Hypothalamus (tissue), 51 donors: Measurements from ENCODE around the gene PSMD1.
"Not testable (repeated sequence)": the region's sequence is repeated elsewhere in the genome, so short reads cannot be mapped to it uniquely, and the experiment has no call there.

Source experiments
- DNase-seq, 51 donors: peaks; one replicate each; lab custom pipeline; 2025; lab: John Stamatoyannopoulos, UW

The PSMD1 gene

DNA sequence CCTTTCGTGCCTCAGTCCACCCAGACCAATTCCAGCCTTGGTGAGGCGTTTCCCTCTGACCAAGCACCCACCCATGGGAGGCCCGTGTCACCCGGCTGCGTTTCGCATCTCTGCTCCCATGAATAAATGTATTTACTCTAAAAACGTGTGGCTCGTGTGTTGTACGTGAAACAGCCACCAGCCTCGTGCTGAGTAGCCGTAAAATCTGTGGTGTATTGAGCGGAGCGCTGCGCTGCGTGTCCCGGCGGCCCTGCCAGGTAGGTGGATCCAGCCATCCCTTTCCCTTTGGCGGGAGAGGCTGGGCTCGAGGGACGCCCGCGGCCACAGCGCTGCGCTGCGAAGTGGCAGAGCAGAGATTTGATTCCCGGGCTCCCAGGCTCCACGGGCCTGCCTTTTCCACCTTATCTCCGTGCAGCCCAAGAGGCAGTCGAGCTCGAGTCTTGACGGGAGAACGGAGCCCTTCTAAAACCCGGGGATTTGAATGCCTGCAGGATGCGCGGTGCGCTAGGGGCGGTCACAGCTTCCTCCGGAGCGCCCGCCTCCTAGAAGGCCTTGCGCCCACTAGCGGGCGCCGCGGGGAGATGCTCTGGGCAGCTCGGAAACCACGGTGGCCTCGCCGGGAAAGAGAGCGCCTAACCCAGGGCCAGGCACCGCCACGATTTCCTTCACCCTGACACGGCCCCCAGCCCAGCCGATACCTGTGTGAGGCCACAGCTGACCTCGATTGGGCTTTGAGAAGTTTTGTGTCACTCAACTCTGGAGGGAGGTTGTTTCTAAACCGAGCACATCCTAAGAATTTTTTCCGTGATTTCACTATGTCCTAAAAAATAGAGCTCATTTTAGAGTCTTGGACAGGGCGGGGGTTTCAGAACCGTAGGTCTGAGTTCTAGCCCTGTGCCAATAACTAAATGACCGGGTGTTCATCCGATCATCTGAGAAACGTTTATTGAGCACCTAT, 3.9 kb upstream of the PSMD1 start:
- DNase-seq = peak in 48 of 51 donors; percentile 43 to 89 (median 75)

DNA sequence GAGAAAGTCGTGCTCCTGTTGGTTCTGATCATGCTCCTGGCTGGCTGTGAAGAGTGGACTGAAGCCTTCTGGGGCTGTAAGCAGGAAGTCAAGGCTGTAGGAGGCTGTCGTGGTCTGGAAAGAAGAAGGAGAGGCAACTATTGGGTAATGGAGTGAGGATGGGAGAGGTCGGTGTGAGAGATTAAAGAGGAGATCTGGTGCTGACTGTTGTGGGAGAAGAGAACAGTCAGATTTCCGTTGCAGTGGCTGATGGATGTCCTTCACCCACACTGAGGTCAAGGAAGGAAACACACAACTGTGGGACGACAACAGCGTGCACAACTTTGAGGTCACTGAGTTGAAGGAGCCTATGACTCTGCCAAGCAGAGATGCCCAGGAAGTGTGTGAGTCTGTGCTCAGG, 2.8 kb upstream of the PSMD1 start:
- no peak for DNase-seq

DNA sequence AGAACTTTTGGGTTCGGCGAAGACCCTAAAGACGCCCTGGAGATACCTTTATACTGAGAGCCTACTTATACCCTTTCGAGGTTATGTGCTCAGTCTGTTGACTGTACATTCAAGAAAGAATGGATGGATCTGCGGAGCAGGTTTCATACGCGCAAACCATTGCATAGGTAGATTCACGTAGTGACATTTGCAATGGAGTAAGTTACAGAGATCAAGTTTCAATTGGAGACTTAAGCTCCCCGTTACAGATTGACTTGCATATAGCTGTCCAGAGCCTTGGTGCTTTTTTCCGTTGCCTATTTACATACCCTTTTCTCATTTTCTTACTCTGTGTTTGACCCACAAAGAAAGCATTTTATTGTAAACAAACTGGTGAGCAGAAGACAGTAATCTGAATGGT, 923 bp downstream of the PSMD1 start:
- no peak for DNase-seq

DNA sequence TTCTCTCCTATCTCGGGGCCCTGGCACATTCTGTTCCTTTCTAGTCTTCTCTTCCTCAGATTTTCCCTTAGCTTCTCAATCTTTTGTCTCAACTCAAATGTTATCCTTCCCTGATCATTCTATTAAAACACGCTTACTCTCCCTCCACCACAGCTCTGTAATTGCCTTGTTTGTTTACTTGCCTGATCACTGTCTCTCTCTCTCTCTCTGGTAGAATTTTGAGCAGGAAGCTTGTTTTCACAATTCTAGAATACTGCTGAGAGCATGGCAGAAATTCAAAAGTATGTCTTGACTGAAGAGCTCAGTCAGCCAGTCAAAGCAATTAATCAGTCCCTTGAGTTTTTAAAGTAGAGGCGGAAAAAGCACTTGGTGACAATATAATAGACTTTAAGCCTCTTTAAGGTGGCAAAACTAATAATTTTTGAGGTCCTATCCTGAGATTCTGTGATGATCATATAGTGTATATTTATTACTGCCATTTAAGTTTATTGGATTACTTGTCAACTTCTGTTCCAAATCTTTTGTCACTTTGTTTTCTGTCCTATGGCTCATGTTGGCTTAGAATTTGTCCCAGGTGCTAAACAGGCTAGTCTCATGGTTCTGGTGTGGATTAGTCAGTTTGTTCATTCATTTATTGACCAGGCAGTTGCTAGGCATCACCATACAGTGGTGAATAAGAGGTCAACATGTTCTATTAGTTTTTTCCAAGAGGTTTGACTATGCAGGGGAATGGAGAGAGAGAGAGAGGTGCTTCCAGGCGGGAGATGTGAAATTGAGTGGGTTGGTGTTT, 2.3 kb downstream of the PSMD1 start:
- DNase-seq = no peak

DNA sequence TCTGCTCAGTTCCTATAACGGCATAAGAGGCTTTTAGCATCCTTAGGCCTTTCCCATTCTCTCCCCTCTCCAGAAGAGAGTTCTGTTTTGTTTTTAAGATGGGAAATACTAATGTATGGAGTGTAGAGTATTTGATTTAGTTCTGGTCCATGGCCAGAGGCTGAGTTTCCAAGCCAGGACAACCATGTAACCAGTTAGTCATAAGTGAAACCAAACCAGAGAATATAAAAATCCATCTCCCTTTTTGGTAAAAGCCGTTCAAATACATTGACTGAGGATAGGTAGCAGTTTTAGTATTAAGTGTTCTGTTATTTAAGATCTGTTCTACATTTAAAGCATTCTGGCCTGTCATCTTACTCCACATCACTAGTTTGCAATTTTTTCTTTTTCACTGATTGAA, 3.1 kb downstream of the PSMD1 start:
- DNase-seq = no peak

DNA sequence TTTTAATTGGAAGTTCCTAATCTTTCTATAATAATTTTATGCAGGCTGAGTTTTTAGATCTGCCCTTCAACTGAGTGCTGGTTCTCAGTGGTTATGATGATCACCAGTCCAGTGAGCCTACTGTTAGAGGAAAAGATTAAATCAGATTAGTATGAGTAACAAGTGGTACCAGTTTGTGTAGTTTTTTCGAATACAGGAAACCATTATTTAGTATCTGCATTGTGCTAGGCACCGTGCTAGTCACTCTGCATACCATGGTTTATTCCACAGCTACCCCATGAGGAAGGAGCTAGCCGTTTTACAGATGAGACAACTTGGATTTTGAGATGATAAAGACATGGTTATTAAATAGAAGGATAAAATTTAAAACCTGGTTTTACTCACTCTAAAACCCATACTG, 6.1 kb downstream of the PSMD1 start:
- no peak for DNase-seq

DNA sequence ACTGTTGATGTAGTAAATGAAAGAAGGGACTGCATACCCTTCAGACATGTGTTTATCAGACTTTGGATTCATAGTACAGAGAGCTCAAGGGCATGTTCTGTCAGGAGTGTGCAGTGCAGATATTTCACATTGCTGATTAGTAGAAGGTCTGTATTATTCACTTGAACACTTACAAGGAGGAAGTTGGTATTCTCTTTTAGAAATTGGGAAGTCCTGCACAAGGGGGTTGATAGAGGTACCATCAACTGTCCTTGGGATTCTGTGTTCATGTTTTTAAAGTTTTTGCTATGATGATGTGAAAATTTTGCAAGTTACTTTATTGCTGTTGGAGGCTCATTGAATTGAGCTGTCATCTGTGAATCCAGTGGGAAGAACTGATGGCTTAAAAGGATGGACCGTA, 6.7 kb downstream of the PSMD1 start:
- DNase-seq = no peak

DNA sequence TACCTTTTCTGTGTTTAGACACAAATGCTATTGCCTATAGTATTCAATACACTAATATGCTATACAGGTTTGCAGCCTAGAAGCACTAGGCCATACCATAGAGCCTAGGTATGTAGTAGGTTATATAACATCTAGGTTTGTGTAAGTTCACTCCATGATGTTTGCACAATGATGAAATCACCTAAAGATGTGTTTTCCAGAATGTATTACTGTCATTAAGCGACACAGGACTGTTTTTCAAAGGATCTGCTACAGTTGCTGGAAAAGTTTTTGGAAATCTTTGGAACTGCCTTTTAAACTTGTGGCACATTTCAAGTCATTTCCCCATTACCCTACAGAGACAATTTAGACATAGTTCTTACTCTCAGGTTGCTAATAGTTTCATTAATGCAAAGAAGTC, 9.3 kb downstream of the PSMD1 start:
- no peak for DNase-seq

DNA sequence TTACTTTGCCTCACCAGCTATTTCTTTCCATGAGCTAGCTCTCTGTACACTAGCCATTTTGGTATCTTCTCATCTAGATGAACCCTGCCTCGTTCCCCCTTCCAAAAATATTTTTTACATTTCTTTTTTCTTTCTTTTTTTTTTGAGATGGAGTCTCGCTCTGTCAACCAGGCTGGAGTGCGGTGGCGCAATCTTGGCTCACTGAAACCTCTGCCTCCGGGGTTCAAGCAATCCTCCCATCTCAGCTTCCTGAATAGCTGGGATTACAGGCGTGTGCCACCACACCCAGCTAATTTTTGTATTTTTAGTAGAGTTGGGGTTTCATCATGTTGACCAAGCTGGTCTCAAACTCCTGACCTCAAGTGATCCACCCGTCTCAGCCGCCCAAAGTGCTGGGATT, 10.9 kb downstream of the PSMD1 start:
- not testable (repeated sequence) for DNase-seq

DNA sequence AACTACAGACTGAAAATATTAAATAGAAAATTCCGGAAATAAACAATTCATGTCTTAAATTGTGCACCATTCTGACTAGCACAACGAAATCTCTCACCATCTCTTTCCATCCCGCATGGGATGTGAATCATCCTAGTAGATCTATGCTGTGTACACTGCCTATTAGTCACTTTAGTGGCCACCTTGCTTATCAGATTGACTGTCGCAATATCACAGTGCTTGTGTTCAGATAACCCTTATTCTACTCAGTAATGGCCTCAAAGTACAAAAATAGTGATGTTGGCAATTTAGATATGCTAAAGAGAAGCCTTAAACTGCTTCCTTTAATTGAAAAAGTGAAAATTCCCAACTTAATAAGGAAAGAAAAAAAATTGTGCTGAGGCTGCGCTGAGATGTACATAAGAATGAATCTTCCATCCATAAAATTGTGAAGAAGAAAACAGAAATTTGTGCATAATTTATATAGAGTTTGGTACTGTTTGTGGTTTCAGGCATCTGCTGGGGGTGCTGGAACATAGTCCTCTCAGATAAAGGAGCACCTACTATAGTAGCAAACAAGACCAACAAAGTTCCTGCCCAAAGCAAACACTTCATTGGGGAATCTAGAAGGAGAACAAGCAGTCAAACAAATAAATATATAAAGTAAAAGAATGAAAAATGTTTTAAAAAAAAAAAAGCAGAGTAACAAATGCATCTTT, 12.0 kb downstream of the PSMD1 start:
- DNase-seq = no peak

DNA sequence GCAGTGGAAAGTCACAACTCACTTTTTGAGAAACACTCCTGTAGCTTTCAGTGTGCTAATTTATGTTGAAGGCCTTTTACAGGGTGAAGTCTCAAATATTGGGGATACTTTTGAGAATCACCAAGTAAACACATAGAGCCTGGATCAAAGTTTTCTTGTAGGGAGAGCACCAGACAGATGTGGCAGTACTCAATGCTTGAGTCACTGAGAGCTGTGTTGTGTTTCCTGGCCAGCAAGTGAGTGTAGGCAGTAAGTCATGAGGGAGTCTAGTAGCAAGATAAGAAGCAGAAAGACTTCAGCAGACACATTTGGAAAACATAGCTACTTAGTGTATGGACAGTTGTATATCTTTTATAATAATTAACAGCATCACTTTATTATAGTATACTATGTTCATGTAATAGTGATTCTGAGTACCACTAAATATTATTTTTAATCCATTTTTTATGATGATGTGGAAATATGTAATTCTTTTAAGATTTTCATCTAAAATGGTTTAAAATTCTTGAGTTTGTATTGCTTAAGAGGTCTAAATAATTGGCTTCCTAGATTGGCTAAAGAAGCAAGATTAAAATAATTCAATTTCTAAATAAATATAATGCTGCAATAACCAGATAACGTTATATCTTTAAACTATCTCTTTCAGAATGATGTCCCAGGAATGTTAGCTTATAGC, 12.8 kb downstream of the PSMD1 start:
- no peak for DNase-seq

DNA sequence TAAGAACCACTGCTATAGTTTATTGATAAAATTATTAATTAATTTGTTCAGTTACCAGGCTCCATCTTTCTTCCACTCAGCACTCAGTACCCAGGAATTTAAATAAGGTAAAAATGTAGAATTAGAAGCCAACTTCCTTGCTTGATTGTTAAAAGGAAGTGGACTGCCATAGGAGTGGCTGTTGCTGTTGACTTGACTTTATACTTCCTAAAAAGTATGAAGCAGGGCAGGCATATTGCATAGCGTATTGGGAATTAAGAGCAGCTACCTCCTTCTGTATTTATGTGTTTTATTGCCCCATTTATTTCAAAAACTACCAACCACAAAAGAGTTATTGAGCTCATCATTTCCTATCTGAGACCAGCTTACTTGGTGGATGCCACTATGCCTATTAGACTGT, 27.9 kb downstream of the PSMD1 start:
- DNase-seq = no peak

DNA sequence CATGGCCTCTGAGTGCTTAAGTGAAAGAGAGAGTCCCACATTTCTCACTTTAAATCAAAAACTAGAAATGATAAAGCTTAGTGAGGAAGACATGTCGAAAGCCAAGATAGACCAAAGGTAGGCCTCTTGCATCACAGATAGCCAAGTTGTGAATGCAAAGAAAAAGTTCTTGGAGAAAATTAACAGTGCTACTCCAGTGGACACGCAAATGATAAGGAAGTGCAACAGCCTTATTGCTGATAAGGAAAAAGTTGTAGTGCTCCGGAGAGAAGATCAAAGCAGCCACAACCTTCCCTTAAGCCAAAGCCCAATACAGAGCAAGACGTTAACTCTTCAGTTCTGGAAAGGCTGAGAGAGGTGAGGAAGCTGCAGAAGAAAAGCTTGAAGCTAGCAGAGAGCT, 32.1 kb downstream of the PSMD1 start:
- no peak for DNase-seq

DNA sequence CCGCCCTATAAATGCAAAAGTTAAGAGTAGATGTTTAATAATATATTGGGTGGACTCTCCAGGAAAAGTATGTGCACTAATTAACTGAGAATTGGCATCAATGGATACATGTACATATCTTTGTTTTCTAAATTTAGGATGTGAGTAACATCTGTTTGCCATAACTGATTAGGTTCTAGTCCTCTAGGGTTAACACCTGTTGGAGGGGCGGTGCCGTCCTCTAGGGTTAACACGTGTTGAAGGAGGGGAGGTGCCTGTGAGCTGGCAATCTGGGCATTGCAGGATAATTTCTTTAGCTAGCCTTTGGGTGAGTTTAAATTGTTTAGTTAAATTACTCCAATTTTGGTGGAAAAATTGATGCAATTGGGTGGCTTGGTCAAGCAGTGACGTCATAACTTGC, 37.3 kb downstream of the PSMD1 start:
- no peak for DNase-seq

DNA sequence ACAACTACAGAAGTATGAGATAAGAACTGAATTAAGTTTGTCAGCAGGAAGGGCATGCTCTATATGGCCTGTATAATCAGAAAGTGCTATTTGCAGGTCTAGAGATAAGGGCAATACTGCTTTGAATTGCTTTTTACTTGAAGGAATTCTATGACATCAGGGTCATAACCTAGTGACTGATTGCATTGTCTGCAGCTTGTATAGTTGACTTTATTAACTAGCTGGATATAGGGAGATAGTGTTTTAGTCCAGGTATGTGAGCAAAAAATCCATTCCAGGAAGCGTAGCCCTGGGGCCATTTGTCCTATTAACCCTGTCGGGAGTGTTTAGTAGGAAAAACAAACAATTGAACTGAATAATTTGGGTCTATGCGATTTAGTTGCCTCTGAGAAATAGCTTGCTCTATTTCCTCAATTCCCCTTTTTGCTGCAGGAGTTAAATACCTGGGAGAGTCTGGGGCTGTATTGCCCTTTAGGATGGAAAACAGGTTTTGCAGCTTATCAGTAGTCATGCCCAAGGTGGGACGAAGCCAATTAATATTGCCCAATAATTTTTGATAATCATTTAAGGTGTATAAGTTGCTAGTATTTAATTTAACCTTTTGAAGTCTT, 38.2 kb downstream of the PSMD1 start:
- DNase-seq = no peak

DNA sequence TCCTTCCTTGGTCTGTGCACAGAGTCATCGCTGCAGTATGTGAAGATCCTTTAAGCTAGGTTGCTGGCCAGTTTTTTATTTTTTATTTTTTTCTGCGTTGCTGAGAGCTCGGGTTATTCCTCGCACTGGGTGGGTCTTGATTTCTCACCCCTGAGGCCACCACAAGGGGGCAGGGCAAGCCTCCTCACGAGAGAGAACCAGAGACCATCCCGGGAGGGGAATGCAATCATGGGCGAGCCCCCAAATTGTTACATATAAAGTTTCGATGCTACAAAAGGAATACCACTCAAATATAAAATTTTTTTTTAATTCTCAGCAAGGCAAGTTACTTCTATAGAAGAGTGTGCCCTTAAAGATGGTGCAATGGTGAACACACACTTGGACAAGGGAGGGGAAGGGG, 43.3 kb downstream of the PSMD1 start:
- DNase-seq = no peak

DNA sequence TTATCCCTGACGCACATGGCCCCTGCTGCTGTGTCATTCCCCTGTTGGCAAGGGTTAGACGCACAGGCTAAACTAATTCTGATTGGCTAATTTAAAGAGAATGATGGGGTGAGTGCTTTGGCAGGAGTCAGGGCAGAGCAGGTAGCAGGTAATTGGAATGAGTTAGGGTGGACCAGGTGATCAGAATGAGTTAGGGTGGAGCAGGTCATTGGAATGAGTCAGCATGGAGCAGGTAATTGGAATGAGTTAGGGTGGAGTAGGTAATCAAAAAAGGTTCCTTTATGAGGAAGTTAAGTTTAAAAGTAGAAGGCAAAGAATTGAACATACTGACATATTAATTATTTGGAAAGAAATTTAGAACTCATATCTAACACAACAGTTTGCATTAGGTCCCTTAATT, 43.7 kb downstream of the PSMD1 start:
- DNase-seq = not testable (repeated sequence)

DNA sequence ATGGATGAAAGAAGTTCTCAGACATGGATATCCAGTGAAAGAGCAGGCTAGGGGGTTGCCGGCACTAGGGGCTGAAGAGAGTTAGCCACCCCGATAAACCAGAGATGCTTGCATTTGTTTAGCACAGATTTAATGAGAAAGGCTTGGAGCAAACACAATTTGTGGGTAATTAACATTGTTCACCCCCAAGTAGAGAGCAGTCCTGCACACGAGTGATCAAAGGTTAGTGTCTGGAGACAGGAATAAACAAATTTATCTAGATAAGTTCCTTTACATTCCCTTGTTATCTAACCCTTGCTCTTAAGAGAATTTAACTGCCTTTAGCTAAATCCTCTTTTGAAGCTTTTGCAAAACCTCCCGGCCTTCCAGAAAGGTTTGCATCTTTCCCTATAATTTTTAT, 44.3 kb downstream of the PSMD1 start:
- no peak for DNase-seq

DNA sequence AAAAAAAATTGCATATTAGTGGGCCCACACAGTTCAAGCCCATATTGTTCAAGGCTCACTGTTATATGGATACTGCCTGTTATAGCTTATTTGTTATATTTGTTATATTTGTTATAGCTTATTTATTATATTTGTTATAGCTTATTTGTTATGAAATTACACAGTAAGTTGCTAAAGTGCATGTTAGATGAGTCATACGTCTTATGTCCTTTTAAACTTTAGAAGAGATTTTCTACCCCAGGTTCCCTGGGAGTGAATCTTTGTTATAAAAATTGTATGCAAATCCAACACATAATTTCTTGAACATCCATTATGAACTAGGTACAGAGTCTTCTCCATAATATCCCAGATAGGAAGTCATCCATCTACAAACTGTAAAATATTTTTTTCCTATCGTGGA, 46.1 kb downstream of the PSMD1 start:
- DNase-seq = no peak

DNA sequence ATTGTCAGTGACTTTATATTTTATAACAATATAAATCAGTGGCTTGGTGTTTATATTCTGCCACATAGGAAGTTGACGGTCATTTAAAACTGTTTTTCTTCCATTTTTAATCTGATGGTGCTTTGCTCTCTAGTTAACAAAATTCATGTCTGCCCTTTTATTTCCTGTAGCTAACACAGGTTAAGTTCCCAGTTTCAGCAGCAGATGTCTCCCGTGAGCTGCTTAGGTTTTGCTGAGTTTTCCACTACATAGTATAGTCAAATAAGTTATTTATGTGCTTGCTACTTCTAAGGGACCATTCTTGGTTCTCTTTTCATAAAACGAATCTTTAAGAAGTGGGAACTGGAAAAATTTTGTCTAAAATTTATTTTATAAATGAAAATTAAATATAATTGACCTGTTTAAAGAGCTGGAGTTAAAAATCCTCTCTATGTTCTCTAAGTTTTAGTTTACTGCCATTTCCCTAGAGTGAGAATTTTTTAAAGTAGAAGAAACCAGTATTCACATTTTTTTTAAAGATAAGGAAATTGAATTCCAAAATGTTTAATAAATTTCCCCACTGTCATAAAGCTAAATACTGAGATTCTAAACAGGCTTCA, 47.5 kb downstream of the PSMD1 start:
- DNase-seq = peak in 23 of 51 donors; percentile 3 to 65 (median 38)
